OCI-M1 (cell line): ENCODE measurements around the gene NLN.

ENCODE experiments used
- DNase-seq: peaks from one replicate; lab custom pipeline; 2025; lab: John Stamatoyannopoulos, UW

Gene NLN

GRCh38 chr5:65808818-65809217 is 86.8 kb downstream of the NLN start:
- DNase-seq: no peak

GRCh38 chr5:65809817-65810531 is 88.0 kb downstream of the NLN start:
- DNase-seq: no peak

DNA sequence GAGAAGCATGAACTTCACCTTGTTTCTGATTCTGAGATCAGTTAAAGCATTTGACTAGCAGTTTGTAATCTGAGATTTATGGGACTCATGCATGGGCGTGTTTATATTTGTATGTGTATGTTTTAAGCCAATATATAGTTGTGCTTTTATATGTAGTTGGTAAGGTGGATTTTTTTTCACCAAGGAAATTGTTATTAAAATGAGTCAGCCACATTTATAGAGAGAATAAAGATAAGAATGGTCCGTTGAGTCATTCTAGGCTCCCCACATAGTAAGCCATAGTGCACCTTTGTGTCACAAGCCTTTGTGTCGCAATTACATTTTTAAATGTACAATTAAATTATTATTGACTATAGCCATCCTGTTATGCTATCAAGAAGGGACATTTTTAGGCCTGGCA is 89.0 kb downstream of the NLN start:
- DNase-seq: no peak

- DNase-seq: no peak
Measured at GRCh38 chr5:65811885-65812284, 89.9 kb downstream of the NLN start.

- DNase-seq: no peak
Measured at GRCh38 chr5:65812648-65813047, 90.6 kb downstream of the NLN start.

DNA sequence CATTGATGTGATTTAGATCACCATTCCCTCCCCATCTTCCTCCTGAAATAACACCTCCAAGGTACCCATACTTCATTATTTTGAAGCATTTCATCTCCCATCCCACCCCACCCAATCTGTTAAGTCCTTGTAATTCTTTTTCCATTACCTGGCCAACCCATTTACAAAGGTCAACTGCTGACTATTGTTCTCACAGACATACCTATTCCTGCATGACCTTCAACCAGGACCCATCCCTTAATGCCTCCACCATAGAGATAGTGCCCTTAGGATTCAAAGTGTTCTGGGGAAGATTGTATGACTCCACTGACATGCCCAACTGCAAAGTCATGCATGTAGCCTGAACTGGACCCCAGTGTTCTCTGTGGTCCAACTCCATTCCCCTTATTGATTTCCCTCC is 91.2 kb downstream of the NLN start:
- no peak for DNase-seq

GRCh38 chr5:65815161-65815560 is 93.2 kb downstream of the NLN start:
- peak; percentile 39 for DNase-seq

- DNase-seq: no peak
Measured at GRCh38 chr5:65816729-65817128, 94.7 kb downstream of the NLN start.

GRCh38 chr5:65817931-65818330 is 95.9 kb downstream of the NLN start:
- no peak for DNase-seq

DNA sequence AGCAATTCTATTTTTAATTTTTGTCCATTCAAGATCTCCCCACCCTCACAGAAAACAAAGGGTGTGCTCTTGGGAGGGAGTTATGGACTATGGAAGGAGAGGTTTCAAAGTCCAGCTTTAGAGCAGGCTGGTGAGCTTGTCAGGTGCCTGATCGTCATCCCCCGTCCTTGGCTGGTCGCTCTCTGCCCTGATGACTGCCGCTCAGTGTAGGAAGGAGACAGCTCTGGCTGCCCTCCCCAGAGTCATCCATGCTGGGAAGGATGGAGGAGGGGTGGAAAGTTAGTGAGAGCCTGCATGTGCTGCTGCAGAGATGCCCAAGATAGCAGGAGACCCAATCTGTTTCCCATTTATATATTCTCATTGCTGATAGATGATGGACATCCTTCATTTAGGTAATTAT is 96.6 kb downstream of the NLN start:
- DNase-seq: no peak

DNA sequence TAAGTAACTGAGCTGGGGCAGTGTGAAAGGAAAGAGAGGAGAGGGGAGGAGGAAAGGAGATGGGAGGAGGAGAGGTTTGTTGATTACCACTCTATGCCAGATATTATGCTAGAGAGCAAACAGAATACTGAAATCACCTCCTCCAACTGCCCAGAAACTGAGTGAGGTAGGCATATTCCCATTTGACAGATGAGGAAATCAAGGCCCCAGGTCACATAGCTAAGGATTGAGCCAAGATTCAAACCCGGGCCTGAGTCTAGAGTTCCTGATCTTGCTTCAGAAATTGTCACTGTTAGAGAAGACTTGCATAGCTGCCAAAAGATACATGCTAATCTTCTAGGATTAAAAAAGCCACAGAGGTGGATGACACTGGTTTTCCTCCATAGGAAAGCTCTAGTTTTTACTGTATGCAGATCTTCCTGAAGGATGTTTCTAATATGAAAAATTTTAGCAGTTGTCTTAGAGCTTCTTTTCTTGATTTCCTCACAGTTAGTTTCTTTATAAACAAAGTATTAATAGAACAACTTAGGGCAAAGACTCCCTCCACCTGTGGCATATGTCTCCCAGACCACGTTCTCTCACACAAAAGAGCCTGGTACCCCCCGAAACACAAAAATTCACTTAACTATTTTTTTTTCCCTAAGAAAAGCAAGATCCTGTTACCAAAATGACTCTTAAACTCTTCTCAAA is 97.4 kb downstream of the NLN start:
- DNase-seq: no peak

GRCh38 chr5:65819905-65820240 is 97.9 kb downstream of the NLN start:
- no peak for DNase-seq

DNA sequence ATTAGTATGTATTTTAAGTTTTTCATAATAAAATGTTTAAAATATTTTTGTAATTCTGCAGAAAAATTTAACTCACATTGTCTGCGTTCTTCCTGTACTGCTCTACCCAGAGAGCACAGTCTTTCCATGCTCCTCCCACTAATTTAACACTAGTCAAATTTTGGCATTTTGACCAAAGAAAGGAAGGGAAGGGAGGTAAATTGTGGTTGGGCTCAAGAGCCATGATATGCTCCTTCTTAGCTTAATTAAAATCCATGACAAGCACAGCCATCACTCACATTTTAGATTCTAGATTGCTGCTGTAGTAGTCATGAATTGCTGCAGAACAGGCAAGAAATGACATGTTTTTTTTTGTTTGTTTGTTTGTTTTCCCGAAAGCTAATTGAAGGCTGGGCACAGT is 98.4 kb downstream of the NLN start:
- no peak for DNase-seq

DNA sequence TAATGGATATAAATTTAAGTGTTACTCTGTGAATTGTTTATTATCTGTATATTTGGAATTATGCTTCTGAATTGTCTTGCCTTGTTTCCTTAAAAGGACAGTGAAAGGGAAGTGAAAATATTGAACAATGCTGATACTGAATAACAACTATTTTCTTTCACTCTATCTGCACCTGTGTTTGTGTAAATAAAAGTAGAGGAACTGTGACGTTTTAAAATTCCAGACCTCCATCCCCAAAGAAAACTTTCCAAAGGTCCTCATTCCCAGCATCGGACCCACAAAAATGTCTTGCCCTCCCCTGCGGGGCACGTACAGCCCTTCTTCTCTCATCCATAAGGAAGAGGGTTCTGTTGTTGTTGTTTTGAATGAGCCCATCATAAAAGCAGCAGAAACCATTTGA is 100.0 kb downstream of the NLN start:
- DNase-seq: no peak

- no peak for DNase-seq
Measured at GRCh38 chr5:65822710-65823109, 100.7 kb downstream of the NLN start.

- DNase-seq: no peak
Measured at GRCh38 chr5:65823204-65823603, 101.2 kb downstream of the NLN start.

DNA sequence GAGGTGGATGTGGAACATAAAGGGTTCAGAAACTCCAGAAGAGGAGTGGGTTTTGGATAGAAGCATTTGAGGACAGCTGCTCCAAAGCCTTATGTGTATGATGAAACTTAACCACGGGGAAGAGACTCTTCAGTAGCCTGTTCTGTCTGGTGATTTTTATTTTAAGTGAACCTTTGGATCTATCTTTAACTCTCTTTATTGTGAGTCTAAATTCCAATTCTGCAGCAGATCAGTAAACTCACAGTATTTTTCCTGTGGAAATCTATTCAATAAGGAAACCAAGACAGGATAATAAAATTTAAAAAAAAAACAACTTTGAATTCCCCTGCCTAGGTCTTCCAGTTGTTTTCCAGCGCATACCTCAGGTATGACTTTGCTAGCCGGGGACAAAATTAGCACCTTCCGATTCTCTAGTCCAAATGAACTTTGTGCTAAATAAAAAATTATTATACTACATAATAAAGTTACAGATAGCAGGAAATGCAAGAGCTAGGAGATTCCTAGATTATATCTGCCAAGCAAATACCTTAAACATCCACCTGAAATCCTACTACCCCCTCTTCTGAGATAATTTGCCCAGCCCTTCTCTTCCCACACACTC is 101.9 kb downstream of the NLN start:
- DNase-seq: no peak

DNA sequence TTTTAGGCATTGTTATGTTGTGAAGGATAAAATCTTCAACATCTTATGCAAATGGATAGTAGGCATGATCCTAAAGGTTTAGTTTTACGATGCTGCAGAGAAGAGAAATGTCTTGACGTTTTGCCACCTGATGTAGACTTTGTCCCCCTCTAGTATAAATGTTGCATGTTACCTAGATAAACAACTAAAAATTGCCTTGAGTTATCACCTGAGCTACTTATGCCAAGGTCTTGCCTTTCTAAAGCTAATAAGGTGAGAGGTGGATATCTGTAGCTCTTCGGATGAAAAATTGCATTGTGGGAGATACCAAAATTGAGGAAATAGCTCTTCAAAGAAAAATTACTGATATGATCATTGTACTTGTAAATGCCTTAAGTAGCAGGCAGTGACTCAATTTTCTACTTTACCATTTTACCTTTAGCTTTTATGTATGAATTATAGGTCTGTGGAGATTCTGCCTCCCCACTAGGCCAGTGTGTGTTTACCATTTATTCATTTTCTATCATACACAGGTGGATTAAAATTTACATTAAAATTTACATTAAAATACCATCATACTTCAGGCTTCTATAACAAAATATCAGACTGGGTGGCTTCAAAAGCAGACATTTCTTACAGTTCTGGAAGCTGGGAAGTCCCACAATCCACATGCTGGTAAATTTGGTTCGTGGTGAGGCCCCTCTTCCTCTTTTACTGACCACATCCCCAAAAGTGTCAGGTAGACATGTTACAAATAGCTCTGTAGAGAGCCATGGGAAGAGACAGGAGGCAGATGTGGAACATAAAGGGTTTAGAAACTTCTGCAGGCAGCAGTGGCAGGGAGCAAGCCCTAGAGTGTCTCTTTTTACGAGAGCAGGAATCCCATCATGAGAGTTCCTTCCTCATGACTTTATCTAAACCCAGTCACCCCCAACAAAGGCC is 103.7 kb downstream of the NLN start:
- peak; percentile 84 for DNase-seq

- no peak for DNase-seq
Measured at GRCh38 chr5:65828022-65828896, 106.3 kb downstream of the NLN start.

DNA sequence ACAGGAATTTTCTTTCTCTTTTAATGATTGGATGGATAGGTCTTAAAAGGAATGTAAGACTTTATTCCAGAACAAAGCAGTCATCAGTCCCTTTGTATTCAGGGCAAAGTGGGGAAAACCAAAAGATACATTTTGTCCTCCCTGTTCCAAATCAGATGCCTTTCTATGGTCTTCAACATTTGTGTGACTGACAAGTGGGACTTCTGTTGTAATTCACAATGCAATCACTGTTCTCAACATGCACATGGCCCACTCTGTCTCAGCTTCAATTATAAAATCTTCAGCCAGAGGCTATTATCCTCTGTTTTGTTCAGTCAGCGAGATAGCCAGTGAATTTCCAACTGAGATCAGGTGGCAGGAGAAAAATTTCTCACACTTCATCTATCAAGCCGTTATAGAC is 108.9 kb downstream of the NLN start:
- DNase-seq: no peak

DNA sequence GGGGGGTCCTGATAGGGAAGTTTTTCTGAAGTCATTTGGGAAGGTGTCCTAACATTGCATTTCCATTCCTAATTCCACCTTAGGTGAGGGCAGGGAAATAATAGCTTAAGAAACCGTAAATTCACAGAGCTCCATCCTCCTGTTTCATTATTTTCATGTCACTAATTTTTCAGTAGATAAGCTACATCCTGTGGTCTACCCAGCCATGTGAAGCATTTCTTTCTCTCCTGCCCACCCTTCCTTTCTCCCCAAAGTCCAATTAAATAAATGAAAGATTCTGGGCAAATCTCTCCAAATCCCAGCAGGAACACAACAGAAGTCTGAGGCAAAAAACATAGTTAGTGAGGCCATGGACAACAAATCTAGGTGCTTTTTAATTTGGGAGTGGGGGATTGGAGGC is 109.3 kb downstream of the NLN start:
- no peak for DNase-seq

DNA sequence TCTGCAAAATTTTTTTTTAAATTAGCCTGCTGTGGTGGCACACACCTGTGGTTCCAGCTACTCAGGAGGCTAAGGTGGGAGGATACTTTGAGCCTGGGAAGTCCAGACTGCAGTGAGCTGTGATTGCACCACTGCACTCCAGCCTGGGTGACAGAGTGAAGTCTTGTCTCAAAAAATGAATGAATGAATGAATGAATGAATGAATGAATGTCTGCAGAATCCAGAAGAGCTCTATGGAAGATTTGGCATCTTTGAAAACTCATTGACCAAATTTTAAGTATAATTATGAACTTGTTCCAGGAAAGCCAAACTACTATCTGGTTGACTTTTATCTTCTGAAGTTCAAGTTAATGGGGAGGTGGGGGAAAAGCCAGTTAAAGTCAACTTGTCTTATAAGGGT is 110.1 kb downstream of the NLN start:
- no peak for DNase-seq
